OCI-LY3 (cell line): ENCODE data around the gene MIB2.

Experiments used
- EZH2phosphoT487 ChIP-seq: fragments of 200-600 bp; shearing (Covaris generic); IDR thresholded peaks from 2 replicates; pipeline ENCODE4 v1.6.1; 2018; ENCODE audit warnings: antibody characterized with exemption, mixed run types, low read depth
- TF ChIP-seq, protein P1 (sequence below): fragments of 200-600, 300-600 bp; sonication (generic); IDR thresholded peaks from 2 replicates; pipeline ENCODE4 v1.5.1; 2014; ENCODE audit warnings: antibody characterized with exemption, low read length, low read depth

DNA sequence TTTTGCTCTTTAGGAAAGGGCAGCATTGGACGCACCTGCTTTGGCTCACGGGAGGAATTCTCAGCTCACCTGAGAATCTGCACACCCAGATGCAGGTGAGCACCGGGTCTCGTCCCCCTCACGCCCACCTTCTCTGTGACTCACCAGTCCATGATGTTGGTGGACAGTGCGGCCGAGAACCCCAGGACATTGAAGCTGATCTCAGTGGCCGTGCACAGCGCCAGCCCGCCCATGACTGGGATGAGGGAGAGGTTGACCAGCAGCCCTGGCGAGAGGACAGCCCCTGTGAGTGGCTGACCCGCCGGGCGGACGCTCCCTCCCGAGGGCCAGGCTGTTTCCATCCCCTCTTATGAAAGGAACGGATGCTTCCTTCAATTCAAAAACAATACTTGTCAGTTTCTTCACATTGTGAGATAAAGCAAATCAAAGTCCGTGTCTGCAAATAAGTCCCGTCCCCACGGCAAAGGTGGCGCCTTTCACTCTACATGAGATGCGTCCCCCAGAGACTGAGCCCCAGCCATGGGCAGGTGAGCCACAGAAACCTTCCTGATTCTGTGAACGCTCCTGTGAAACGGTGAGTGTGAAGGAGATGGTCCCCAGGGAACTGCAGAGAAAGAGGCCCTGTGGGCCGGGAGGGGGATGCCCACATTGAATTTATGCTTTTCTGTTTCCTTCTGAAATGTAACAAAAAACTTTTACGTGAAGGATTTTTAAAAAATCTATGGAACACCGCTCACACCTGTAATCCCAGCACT, 56.2 kb downstream of the MIB2 start:
- TF ChIP-seq, protein P1, sequence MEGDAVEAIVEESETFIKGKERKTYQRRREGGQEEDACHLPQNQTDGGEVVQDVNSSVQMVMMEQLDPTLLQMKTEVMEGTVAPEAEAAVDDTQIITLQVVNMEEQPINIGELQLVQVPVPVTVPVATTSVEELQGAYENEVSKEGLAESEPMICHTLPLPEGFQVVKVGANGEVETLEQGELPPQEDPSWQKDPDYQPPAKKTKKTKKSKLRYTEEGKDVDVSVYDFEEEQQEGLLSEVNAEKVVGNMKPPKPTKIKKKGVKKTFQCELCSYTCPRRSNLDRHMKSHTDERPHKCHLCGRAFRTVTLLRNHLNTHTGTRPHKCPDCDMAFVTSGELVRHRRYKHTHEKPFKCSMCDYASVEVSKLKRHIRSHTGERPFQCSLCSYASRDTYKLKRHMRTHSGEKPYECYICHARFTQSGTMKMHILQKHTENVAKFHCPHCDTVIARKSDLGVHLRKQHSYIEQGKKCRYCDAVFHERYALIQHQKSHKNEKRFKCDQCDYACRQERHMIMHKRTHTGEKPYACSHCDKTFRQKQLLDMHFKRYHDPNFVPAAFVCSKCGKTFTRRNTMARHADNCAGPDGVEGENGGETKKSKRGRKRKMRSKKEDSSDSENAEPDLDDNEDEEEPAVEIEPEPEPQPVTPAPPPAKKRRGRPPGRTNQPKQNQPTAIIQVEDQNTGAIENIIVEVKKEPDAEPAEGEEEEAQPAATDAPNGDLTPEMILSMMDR, result no peak
- no peak for TF ChIP-seq EZH2phosphoT487
